Lower leg skin (tissue), 3 donors: Measurements from ENCODE around the gene HCN2.
"Not testable (repeated sequence)": the region's sequence is repeated elsewhere in the genome, so short reads cannot be mapped to it uniquely, and the experiment has no call there.

Experiments
- CTCF ChIP-seq, 3 donors: fragments of 450-650 bp; IDR thresholded peaks; one replicate each; pipeline ENCODE4 v1.5.1; 2016; ENCODE audit warnings: antibody characterized with exemption in 3 of 3, mild to moderate bottlenecking in 3 of 3, moderate library complexity in 2 of 3
- POLR2A ChIP-seq, 2 donors: fragments of 450-650 bp; IDR thresholded peaks; one replicate each; pipeline ENCODE4 v1.6.1; 2016 to 2017; ENCODE audit warnings: antibody characterized with exemption in 2 of 2, mild to moderate bottlenecking in 1 of 2, moderate library complexity in 1 of 2

GRCh38 chr19:629515-629914 is 39.8 kb downstream of the HCN2 start:
- not testable (repeated sequence) for TF ChIP-seq POLR2A, CTCF (IDR thresholded peaks at IDR 0.05)
